ENCODE measurements around the gene FSHB. TPM values are rescaled to one million over a fixed set of nuclear protein-coding genes. Genes with fewer than 3 reads are reported as not detected.

The FSHB gene
- polyA plus RNA-seq, 1 donor from 2014 or later = not detected

GRCh38 chr11:30257058-30257457, 26.2 kb downstream of the FSHB start:
- no peak overlapping the region for H3K9ac ChIP-seq (ENCODE audit: low read length)
- no peak overlapping the region for H3K4me2 ChIP-seq (ENCODE audit: low read length)
- H4K20me1 ChIP-seq (ENCODE audit: insufficient read depth) = no peaks in the 10 kb centered on the region
- TF ChIP-seq EZH2 (IDR thresholded peaks at IDR 0.05; ENCODE audit: borderline replicate concordance, insufficient read depth, low read length, poor library complexity, severe bottlenecking) (no peak), TAF1 (IDR thresholded peaks at IDR 0.05; ENCODE audit: low read depth) (no peak), RAD21 (conservative IDR thresholded peaks at IDR 0.05) (no peak), POLR2AphosphoS5 (IDR thresholded peaks at IDR 0.05) (no peak), SMC3 (conservative IDR thresholded peaks at IDR 0.05; ENCODE audit: poor library complexity) (no peak), CTCF (IDR thresholded peaks at IDR 0.05; ENCODE audit: poor library complexity, severe bottlenecking) (no peak), EP300 (conservative IDR thresholded peaks at IDR 0.05; ENCODE audit: poor library complexity, severe bottlenecking) (no peak), MXI1 (conservative IDR thresholded peaks at IDR 0.05; ENCODE audit: poor library complexity, severe bottlenecking) (no peak)
- TF ChIP-seq, protein P1, sequence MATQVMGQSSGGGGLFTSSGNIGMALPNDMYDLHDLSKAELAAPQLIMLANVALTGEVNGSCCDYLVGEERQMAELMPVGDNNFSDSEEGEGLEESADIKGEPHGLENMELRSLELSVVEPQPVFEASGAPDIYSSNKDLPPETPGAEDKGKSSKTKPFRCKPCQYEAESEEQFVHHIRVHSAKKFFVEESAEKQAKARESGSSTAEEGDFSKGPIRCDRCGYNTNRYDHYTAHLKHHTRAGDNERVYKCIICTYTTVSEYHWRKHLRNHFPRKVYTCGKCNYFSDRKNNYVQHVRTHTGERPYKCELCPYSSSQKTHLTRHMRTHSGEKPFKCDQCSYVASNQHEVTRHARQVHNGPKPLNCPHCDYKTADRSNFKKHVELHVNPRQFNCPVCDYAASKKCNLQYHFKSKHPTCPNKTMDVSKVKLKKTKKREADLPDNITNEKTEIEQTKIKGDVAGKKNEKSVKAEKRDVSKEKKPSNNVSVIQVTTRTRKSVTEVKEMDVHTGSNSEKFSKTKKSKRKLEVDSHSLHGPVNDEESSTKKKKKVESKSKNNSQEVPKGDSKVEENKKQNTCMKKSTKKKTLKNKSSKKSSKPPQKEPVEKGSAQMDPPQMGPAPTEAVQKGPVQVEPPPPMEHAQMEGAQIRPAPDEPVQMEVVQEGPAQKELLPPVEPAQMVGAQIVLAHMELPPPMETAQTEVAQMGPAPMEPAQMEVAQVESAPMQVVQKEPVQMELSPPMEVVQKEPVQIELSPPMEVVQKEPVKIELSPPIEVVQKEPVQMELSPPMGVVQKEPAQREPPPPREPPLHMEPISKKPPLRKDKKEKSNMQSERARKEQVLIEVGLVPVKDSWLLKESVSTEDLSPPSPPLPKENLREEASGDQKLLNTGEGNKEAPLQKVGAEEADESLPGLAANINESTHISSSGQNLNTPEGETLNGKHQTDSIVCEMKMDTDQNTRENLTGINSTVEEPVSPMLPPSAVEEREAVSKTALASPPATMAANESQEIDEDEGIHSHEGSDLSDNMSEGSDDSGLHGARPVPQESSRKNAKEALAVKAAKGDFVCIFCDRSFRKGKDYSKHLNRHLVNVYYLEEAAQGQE (IDR thresholded peaks at IDR 0.05; ENCODE audit: borderline replicate concordance) = no peak
- H3K27me3 ChIP-seq (ENCODE audit: insufficient read depth, low read depth, low read length) = no peaks in the 10 kb centered on the region
- no peaks in the 10 kb centered on the region for H3K9me3 ChIP-seq (ENCODE audit: low read length)
- H3K36me3 ChIP-seq (ENCODE audit: insufficient read depth, low read length) = no peaks in the 10 kb centered on the region
- no peak overlapping the region for H3K27ac ChIP-seq (ENCODE audit: low read length)
- no peaks in the 10 kb centered on the region for H3K79me2 ChIP-seq (replicated peaks; ENCODE audit: insufficient read depth, low read length)
- no peak overlapping the region for H3K4me3 ChIP-seq (ENCODE audit: low read length)
- H3K9me2 ChIP-seq (ENCODE audit: insufficient read depth, low read length) = no peaks in the 10 kb centered on the region
- H2AFZ ChIP-seq (ENCODE audit: low read depth, low read length) = no peak overlapping the region
- H3F3A ChIP-seq (ENCODE audit: insufficient read depth, low read length, poor library complexity, severe bottlenecking) = no peaks in the 10 kb centered on the region

DNA sequence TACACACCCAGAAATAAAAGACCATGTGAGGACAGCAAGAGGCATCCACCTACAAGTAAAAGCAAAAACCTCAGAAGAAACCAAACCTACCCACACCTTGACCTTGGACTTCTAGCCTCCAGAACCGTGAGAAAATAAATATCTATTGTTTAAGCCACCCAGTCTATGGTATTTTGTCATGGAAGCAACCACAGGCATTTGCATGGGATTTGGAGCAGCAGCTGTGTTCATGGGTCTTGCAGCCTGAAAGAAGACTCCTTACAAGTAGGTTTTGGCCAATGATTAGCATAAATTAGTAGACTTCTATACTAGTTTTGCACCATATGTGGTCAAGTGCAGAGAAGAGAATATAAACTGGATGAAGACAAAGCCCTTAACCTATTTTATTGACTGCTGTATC, 27.9 kb downstream of the FSHB start:
- TF ChIP-seq, protein P1 (IDR thresholded peaks at IDR 0.05; ENCODE audit: borderline replicate concordance) = no peak
- no peak for TF ChIP-seq MXI1 (conservative IDR thresholded peaks at IDR 0.05; ENCODE audit: poor library complexity, severe bottlenecking)
- no peak for TF ChIP-seq TAF1 (IDR thresholded peaks at IDR 0.05; ENCODE audit: low read depth)
- TF ChIP-seq EZH2 (IDR thresholded peaks at IDR 0.05; ENCODE audit: borderline replicate concordance, insufficient read depth, low read length, poor library complexity, severe bottlenecking) = no peak
- TF ChIP-seq SMC3 (conservative IDR thresholded peaks at IDR 0.05; ENCODE audit: poor library complexity) = no peak
- TF ChIP-seq POLR2AphosphoS5 (IDR thresholded peaks at IDR 0.05) = no peak
- no peak for TF ChIP-seq EP300 (conservative IDR thresholded peaks at IDR 0.05; ENCODE audit: poor library complexity, severe bottlenecking)
- TF ChIP-seq CTCF (IDR thresholded peaks at IDR 0.05; ENCODE audit: poor library complexity, severe bottlenecking) = no peak
- no peak for TF ChIP-seq RAD21 (conservative IDR thresholded peaks at IDR 0.05)
- Histone ChIP-seq H3K4me3 (ENCODE audit: low read length) (no peak overlapping the region), H3K27me3 (ENCODE audit: insufficient read depth, low read depth, low read length) (no peaks in the 10 kb centered on the region), H3K9ac (ENCODE audit: low read length) (no peak overlapping the region), H3K4me2 (ENCODE audit: low read length) (no peak overlapping the region), H2AFZ (ENCODE audit: low read depth, low read length) (no peak overlapping the region), H3K79me2 (replicated peaks; ENCODE audit: insufficient read depth, low read length) (no peaks in the 10 kb centered on the region), H3K9me2 (ENCODE audit: insufficient read depth, low read length) (no peaks in the 10 kb centered on the region), H3K27ac (ENCODE audit: low read length) (no peak overlapping the region), H4K20me1 (ENCODE audit: insufficient read depth) (no peaks in the 10 kb centered on the region), H3K9me3 (ENCODE audit: low read length) (no peaks in the 10 kb centered on the region), H3K36me3 (ENCODE audit: insufficient read depth, low read length) (no peaks in the 10 kb centered on the region), H3F3A (ENCODE audit: insufficient read depth, low read length, poor library complexity, severe bottlenecking) (no peaks in the 10 kb centered on the region)

All from neural cell (in vitro differentiated cells).